HG02973 (cell line): Measurements from ENCODE around the gene ETFB.

ENCODE experiments used
- ATAC-seq: cut with Tn5 transposase; IDR thresholded peaks from one replicate; pipeline ENCODE4 v1.9.1; 2021; ENCODE audit warnings: moderate library complexity; ENCODE audit not compliant: unreplicated experiment

Gene ETFB

DNA sequence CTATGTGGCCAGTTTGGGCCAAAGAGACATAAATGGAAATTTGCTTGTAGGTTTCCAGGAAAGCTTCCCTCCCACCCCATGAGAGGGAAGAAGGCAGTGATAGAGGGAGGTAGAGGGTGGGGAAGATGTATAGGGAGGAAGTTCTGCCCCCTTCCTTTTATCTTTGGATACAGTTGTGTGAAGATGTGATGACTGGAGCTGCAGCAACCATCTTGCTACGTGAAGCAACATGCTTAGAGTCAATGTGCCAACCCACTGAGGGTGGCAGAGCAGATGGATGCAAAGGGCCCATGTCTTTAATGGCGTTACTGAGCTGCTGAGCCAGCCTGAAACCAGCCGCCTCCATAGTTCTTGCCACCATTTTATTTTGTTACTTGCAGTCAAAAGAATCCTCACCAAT is 35.0 kb downstream of the ETFB start:
- ATAC-seq: no peak

DNA sequence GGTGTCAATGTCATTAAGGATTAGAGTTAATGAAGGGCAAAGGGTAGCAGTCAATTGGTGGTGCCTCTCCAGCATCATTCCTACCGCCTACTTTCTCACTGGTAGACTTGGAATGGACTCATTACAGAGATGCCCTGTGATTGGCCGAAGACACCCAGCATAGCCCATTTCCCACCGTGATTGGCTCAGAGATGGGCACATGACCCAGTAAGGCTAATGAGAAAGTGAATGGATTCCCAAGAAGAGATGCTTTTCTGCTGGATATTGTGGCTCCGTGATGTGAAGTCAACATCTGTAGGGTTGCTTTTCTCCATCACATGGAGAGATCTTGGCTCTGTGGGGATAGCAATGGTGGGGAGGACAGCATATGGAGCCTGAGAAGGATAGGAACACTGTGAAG is 35.8 kb downstream of the ETFB start:
- ATAC-seq: no peak

DNA sequence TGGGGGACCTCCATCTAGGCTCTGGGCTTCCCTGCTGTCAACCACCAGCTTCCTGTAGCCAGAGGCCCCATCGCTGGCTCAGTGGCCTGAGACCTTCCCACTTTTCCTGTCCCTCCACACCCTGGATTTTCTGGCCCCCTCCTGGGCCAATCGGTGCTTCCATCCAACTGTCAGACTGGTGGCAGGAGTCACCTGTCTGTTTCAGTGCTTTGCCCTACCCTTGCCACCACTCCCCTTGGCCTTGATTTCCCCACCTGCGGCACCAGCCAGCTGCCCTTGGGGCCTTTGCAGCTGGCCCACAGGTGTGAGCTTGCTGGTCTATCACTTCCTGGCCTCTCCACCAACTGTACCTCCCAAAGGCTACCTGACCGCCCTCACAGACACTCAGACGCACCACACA is 36.8 kb downstream of the ETFB start:
- no peak for ATAC-seq

DNA sequence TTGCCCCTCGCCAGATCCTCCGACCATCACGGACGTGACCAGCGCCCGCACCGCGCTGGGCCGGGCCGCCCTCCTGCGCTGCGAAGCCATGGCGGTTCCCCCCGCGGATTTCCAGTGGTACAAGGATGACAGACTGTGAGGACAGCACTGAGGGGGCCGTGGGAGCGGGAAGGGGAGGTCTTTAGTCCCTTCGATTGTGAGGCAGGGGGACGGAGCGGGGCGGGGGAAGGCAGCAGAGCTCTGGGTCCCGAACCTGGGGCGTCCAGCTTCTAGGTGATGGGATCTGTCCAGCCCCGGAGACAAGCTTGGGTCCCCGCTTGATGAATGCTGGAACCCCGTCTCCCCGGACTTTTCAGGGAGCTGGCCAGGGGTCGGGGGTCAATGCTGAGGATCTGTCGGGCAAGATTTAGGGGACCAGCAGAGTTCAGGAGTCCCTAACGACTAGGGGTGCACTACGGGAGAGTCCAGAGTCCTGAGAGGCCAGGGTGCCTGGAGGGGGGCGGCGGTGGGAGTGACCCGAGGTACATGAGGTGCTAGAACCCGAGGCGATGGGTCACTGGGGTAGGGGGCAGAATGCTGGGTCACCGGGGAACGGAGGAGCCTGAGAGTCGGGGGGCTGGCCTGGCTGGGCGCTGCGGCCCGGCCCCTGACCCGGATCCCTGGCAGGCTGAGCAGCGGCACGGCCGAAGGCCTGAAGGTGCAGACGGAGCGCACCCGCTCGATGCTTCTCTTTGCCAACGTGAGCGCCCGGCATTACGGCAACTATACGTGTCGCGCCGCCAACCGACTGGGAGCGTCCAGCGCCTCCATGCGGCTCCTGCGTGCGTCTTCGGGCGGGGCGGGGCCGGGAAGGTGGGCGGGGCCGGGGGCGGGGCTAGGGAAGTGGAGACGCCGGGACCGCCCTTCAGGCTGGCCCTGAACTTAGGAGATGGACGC is 38.9 kb downstream of the ETFB start:
- ATAC-seq: no peak

DNA sequence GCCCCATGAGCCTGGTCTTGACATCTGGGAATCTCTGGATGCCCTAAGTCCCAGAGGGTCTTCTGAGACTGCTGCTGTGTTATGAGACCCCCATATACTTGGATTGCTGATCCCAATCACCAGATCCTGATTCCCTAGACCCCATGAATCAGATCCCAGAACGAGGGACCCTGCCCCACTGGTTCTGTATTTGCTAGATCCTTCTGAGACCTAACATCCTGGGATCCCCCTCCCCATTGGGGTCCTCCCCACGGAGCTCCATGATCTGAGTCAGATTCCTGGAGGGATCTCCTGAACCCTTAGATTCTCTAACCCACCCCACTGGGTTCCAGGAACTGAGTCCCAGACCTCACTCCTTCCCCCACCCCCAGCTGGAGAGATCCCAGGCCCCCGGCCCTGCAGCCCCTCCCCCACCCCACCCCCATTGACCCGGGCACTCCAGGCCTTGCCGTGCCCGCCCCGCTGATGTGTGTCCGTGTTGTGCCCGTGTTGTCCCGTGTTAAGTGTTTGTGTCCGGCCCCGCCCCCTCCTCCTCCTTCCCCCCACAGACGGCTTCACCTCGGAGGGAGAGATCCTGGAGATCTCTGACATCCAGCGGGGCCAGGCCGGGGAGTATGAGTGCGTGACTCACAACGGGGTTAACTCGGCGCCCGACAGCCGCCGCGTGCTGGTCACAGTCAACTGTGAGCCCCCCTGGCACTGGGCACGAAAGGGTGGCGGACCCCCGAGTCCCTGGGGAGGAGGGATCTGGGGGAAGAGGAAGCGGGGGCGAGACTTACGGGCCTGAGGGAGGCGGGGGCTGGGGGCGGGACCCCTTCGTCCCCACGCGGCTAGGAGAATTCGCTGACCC is 39.7 kb downstream of the ETFB start:
- no peak for ATAC-seq

DNA sequence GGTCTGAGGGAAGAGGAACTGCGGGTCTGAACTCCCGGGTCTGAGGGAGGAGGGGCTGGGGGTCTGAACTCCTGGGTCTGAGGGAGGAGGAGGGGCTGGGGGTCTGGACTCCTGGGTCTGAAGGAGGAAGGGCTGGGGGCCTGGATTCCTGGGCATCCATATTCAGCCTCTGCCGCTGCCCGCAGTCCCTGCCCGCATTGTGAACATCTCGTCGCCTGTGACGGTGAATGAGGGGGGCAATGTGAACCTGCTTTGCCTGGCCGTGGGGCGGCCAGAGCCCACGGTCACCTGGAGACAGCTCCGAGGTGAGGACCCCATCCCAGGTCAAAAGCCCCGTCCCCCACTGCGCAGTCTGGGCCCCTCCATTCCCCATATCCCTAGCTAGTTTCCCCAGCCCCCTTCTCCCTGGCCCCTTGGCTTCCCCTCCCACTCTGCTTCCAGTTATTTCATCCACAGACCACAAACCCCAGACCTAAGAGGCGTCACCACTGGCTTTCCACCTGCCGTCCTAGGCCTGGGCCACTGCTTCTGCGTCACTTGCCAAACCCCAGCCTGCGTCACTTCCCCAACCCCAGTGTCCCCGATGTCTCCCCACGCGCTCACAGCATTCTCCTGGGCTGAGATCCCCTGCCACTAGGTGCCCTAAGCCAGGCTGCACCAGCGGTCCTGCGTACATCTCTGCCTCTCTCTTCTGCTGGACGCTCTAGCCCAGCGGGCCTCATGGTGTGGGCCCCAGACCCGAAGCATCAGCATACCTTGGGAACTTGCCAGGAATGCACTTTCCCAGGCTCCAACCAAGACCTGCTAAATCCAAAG is 40.8 kb downstream of the ETFB start:
- no peak for ATAC-seq

DNA sequence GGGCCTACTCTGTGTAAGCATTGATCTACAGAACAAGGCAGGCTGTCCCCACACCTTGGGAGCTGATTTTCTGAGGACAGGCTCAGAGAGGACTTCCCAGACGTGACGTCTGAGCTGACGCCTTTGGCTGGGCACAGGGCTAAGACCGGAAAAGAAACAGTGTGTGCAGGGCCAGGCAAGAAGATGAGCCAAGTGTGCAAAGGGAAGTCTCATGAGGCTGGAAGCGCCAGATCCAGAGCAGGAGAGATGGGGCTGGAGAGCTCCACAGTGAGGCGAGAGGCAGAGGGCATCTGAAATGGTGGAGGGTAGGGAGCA is 42.1 kb downstream of the ETFB start:
- ATAC-seq: no peak

DNA sequence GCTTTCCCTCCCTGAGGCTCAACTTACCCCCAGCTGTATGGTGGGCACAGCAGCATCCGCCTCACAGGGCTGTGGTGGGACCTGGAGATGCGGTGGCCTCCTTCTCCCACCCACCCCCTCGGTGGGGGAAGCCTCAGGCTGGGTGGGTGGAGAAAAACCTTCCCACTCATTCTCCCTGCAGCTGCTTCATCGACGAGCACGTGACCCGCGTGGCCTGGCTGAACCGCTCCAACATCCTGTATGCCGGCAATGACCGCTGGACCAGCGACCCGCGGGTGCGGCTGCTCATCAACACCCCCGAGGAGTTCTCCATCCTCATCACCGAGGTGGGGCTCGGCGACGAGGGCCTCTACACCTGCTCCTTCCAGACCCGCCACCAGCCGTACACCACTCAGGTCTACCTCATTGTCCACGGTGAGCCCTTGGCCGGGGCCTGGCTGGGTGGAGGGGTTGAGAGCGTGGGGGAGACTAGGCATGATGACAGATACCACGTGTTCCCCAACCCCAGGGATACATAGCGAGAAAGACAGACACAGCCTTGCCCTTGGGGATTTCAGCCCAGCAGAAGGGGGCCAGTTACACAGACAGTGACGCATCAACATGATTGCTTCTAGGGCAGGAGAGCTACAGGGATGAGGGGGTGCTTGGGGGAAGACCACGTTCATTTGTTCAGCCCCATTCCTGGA is 42.6 kb downstream of the ETFB start:
- no peak for ATAC-seq

DNA sequence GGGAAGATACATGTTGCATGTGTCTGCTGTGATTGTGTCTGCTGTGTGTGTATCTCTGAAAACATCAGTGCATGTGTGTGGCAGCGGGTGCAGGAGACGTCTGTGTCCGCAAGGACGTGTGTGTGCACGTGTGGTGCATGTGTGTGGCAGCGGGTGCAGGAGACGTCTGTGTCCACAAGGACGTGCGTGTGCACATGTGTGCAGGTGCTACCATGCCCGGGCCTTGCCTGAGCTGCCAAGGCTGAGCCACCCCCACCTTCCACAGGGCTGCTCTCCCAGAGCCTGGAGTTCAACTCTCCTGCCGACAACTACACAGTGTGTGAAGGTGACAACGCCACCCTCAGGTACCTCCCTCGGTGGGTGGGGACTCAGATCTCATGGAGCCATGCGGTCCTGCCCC is 44.4 kb downstream of the ETFB start:
- ATAC-seq: no peak

DNA sequence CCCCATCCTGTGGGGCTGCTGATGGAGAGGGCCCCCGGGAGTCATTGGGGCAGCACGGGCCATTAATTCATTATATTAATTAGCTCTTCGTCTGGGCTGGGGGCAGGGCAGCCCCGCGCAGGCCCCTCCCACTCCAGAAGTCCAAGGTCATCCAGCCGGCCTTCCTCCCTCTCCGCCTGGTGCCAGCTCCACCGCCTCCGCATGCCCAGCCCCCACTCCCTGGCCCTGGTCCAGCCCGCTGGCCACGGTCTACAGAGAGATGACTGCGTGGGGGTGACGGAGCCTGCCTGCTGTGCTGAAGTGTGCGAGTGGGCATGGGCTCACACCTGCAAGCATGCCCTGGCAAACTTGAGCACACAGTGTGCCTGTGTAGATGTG is 45.9 kb downstream of the ETFB start:
- no peak for ATAC-seq

DNA sequence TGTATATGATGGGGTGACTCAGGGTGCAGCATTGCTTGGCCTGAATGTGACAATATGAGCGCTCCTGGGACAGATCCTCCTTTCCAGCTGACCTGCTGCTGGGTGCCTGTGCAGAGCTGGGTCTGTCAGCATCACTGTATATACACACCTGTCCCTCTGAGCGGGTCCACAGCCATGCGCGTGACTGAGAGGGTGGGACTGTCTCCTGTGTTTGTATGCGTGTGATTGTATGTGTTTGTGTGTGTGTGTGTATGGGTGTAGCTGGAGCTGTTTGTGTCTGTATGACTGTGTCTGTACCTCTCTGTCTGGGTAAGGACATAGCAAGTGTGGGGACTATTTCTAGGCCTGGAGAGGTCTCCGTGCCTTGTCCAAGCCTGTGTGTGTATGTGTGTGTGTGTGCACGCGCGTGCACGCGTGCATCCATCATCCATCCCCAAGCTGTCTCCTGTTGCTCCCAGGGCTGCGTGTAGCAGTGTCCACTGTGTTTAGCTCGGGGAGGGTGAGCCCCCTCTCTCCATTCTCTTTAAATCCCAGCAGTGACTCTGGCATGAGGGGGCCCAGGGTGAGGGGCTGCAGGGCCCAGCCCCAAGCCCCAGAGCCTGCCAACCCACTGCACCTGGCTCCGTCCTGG is 46.4 kb downstream of the ETFB start:
- ATAC-seq: no peak

DNA sequence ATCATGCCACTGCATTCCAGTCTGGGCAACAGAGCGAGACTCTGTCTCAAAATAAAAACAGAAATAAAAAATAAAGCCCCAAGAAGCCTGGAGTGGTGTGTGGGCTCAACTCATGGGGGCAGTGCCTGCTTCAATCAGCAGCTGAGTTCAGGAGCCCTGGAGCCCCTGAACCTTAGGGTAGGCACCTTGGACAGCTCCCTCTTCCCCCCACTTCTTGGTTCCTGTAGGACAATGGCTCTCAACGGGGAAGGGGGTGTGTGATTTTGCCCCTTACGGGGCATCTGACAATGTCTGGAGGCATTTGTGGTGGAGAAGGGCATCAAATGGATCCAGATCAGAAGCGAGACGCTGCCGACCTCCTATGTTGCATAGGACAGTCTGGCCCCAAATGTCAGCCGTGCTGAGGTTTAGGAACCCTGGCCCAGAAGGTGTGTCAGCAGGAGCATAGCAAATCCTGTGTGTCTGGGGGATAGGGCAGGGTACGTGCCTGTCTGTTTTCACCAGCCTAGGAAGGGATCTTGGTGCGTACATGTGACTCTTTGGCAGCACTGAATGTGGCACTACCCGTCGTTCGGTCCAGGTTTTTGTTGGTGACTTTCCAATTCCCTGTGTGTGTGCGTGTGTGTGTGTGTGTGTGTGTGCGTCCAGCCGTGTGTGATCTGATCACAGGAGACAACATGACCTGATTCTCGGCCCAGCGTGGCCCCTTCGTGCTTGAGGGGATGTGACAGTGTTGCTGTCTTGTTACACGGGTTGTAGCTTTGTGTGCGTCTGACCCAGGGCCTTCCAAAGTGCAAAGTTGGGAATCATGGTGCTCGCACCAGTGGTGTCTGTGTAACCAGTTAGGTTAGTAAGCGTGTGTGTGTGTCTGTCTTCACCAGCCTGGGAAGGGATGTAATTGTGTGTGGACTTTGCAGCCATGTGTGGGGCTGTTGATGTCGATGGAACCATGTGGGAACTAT is 47.2 kb downstream of the ETFB start:
- no peak for ATAC-seq

DNA sequence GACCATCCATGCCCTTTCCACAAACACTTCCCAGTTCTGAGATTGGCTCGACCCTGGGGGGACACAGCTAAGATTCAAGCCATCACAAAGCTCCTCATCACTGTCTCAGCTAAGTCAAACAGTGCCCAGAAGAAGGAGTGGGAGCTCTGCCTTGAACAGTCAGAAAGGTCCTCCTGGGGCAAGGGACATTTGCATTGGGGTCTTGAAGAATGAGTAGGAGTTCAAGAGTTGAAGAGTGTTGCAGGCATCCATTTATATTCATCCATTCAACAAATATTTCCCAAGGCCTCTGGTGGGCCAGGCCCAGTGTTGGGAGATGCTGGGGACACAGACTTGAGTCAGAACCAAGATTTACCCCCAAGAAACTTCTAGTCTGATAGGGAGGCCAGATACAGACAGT is 48.2 kb downstream of the ETFB start:
- ATAC-seq: no peak

DNA sequence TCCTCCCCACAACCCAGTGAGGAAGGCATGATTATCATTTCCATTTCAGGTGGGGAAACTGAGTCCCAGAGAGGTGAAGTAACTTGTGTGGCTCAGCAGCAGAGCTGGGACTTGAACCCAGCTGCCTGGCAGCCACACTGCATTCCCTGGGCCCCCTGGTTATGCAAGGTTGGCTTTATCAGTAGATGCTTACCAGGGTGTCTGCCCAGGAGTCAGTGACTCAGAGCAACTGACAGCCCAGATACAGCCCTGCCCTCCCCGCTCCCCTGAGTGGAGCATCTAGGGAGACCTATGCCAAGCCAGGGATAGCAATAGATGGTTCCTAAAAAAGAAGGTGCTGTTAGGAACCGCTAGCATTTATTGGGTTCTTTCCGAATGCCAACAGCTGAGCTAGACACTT is 48.8 kb downstream of the ETFB start:
- ATAC-seq: no peak

DNA sequence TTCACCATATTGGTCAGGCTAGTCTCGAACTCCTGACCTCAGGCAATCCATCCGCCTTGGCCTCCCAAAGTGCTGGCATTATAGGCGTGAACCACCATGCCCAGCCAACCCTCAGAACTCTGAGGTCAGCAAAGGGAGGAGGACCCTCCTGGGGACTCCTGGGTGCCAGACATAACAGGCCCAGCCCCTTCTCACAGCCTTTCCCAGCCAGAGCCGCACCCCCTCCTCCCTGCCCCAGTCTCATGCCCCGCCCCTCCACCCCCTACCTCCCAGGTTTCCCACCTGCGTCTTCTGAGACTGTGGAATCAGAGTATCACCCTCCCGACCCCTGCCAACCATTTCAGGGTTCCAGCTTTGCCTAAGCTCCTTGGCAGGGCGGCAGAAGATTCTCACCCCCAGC is 49.5 kb downstream of the ETFB start:
- no peak for ATAC-seq

DNA sequence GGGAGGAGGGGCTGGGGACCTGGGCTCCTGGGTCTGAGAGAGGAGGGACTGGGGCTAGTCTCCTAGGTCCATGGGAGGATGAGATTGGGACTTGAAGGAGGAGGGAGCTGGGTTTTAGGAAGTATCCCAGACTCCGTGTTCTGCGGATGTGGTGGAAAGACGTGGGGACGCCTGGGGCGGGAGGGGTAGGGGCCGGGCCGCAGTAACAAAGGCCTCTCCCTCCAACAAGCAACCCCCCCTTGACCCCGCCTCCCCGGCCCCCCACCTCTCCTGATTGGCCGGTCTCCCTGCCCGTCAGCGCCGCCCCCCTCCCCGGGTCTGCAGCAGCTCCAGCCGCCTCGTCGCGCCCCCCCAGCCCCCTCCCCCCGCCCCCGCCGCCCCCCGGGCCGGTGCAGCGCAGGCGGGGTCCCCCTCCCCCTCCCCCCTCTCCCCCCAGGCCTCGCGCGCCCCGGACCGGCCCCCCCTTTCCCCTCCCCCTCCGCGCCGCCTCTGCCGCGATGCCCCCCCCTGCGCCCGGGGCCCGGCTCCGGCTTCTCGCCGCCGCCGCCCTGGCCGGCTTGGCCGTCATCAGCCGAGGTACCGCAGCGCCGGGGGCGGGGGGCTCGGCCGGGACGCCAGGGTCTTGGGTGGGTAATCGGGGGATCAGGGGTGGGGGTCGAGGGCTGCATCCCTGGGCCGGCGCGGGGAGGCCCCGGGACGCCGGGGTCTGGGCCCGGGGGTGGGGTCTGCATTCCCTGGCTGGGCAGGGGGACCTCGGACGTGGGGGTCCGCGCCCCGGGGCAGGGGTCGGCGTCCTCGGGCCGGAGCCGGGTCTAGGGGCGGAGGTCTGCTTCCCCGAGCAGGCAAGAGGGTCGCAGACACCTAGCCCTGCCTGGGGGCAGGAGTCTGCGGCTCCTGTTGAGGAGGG is 54.6 kb downstream of the ETFB start, which contains the start of gene IGLON5:
TSS of gene IGLON5 (plus strand) at position 294 of the 907 bp plus-strand sequence. CDS start at position 498, 204 bp downstream.
- ATAC-seq: no peak

DNA sequence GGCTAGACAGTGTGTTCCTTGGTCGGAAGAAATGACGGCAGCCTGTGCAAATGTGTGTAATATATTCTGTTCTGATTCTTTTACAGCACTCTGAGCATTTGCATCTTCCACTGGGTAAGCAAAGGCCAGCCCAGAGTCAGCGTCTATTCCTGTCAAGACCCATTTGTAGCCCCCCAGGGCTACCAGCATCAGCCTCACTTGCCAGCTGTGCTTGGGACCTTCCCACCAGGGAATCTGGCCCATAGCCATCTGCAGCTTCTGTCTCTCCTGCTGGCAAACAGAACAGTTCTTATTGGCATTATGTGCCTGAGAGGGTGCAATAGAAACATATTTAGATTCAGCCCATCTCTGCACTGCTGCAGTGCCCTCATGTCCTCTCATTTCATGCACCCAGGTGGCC is 60.7 kb downstream of the ETFB start:
- ATAC-seq: no peak

DNA sequence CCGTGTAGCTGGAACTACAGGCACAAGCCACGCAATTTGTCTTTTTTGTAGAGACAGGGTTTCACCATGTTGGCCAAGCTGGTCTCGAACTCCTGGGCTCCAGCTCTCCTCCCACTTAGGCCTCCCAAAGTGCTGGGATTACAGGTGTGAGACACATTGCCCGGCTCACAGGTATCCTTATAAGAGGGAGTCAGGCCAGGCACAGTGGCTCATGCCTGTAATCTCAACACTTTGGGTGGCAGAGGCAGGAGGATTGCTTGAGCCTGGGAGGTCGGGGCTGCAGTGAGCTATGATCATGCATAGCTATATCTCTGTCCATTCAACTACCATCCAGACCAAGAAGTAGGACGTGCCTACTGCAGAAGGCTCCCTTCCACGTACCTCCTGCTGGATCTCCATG is 64.9 kb downstream of the ETFB start:
- no peak for ATAC-seq
